Liver (tissue), 9 donors: ENCODE results near the gene TRIM40. TPM values are rescaled to one million over a fixed set of nuclear protein-coding genes. Genes with fewer than 3 reads are reported as not detected.

Experiments
- DNase-seq: peaks from one replicate; pipeline ENCODE4 v3.0.0-alpha.2; 2017; ENCODE audit warnings: low spot score
- H3K27ac ChIP-seq, 2 donors: one replicate each; pipeline ENCODE4 v1.7.0; 2013; ENCODE audit warnings: inconsistent platforms in 2 of 2, low read length in 2 of 2, control low read depth in 1 of 2, low read depth in 1 of 2, mild to moderate bottlenecking in 1 of 2
- H3K27me3 ChIP-seq, 4 donors: one replicate each; pipeline versions ENCODE4 v1.6.1 to v1.7.0; 2013; ENCODE audit warnings: low read length in 3 of 4, inconsistent platforms in 1 of 4, mild to moderate bottlenecking in 1 of 4, moderate library complexity in 1 of 4; ENCODE audit not compliant: control insufficient read depth in 4 of 4, insufficient read depth in 4 of 4
- H3K36me3 ChIP-seq, 4 donors: one replicate each; pipeline versions ENCODE4 v1.6.1 to v1.7.0; 2013; ENCODE audit warnings: low read length in 3 of 4, mild to moderate bottlenecking in 3 of 4, low read depth in 1 of 4, moderate library complexity in 1 of 4; ENCODE audit not compliant: control insufficient read depth in 4 of 4, insufficient read depth in 3 of 4
- H3K4me1 ChIP-seq, 4 donors: one replicate each; pipeline versions ENCODE4 v1.6.1 to v1.7.0; 2013; ENCODE audit warnings: low read length in 3 of 4, mild to moderate bottlenecking in 3 of 4, moderate library complexity in 1 of 4; ENCODE audit not compliant: control insufficient read depth in 4 of 4, insufficient read depth in 4 of 4
- H3K4me3 ChIP-seq, 3 donors: one replicate each; pipeline versions ENCODE4 v1.6.1 to v1.7.0; 2013; ENCODE audit warnings: low read length in 3 of 3, control low read depth in 1 of 3, low read depth in 1 of 3, mild to moderate bottlenecking in 1 of 3
- H3K9ac ChIP-seq, 2 donors: one replicate each; pipeline ENCODE4 v1.7.0; 2013; ENCODE audit warnings: low read length in 2 of 2, mild to moderate bottlenecking in 2 of 2, moderate library complexity in 2 of 2, control low read depth in 1 of 2, low read depth in 1 of 2
- H3K9me3 ChIP-seq, 4 donors: one replicate each; pipeline versions ENCODE4 v1.6.1 to v1.7.0; 2013; ENCODE audit warnings: low read length in 3 of 4; ENCODE audit not compliant: control insufficient read depth in 4 of 4
- EGR1 ChIP-seq, 2 donors: IDR thresholded peaks; 2 replicates each; pipeline ENCODE4 v1.6.1; 2016 to 2018; ENCODE audit warnings: antibody characterized with exemption in 2 of 2, low read depth in 2 of 2
- FOXA1 ChIP-seq: IDR thresholded peaks from 2 replicates; pipeline ENCODE4 v1.6.1; 2016; ENCODE audit warnings: antibody characterized with exemption
- HNF4A ChIP-seq, 2 donors: conservative IDR thresholded peaks; 2 replicates each; pipeline ENCODE4 v1.6.1; 2016; ENCODE audit warnings: antibody characterized with exemption in 2 of 2, mild to moderate bottlenecking in 2 of 2
- HNF4G ChIP-seq: IDR thresholded peaks from 2 replicates; pipeline ENCODE4 v1.6.1; 2016; ENCODE audit warnings: antibody characterized with exemption
- NR2F2 ChIP-seq: IDR thresholded peaks from 2 replicates; pipeline ENCODE4 v1.6.1; 2016; ENCODE audit warnings: antibody characterized with exemption
- REST ChIP-seq: IDR thresholded peaks from 2 replicates; pipeline ENCODE4 v1.6.1; 2016; ENCODE audit warnings: antibody characterized with exemption, mild to moderate bottlenecking
- SP1 ChIP-seq: IDR thresholded peaks from 2 replicates; pipeline ENCODE4 v1.6.1; 2018; ENCODE audit warnings: antibody characterized with exemption, mild to moderate bottlenecking
- YY1 ChIP-seq: IDR thresholded peaks from 2 replicates; pipeline ENCODE4 v1.6.1; 2016; ENCODE audit warnings: antibody characterized with exemption, mild to moderate bottlenecking
- WGBS: extraction: QIAGEN DNeasy Blood & Tissue Kit; methylation state at CpG from one replicate; pipeline ENCODE4 v1.1.7; 2013; 5-methylcytosine and 5-hydroxymethylcytosine counted together
- polyA plus RNA-seq, 2 donors: library from polyadenylated mRNA; stranded (reverse) in 1 of 2; unstranded in 1 of 2; fragments of 200-250 nt in 1 of 2; fragments of >200 nt in 1 of 2; fragmentation: Nextera tagmentation in 1 of 2; extraction: Ambion mirVana in 1 of 2; gene quantifications; one replicate each; pipeline versions ENCODE4 v1.2.1 to v1.2.3, GENCODE V29; 2013 to 2015
- total RNA-seq, 2 donors: library from RNA; depleted of rRNA; stranded (reverse); fragments of >200 nt; gene quantifications; one replicate each; pipeline ENCODE4 v1.2.3, GENCODE V29; 2014
- donor health status: healthy.
- donor health status: healthy.
- donor health status: healthy.
- donor health status: healthy.
- donor health status: healthy.

Gene TRIM40
- total and polyA plus RNA-seq, 4 donors, result 0.51 TPM; not detected in 3

GRCh38 chr6:30151580-30151979 is 15.6 kb downstream of the TRIM40 start:
- no peak overlapping the region for H3K4me3 ChIP-seq
- no peaks in the 10 kb centered on the region for H3K36me3 ChIP-seq
- no peak for DNase-seq
- H3K27ac ChIP-seq, result no peak overlapping the region
- WGBS, result 72% methylated on average over 3 of the region's 3 CpGs
- no peaks in the 10 kb centered on the region for H3K9me3 ChIP-seq
- peaks cover 0 to 20% (median 10%) of the 10 kb centered on the region in 4 donors for H3K4me1 ChIP-seq
- no peak for TF ChIP-seq REST
- H3K27me3 ChIP-seq, result no peaks in the 10 kb centered on the region
- H3K9ac ChIP-seq, result no peak overlapping the region

- WGBS, result 50% methylated on average over 4 of the region's 4 CpGs
- H3K9me3 ChIP-seq, result no peaks in the 10 kb centered on the region
- H3K27ac ChIP-seq, result no peak overlapping the region
Observed at GRCh38 chr6:30152016-30152673, 16.2 kb downstream of the TRIM40 start.

GRCh38 chr6:30152910-30153610 is 17.1 kb downstream of the TRIM40 start:
- H3K27me3 ChIP-seq, result no peaks in the 10 kb centered on the region
- no peak for DNase-seq
- H3K9me3 ChIP-seq, result no peaks in the 10 kb centered on the region
- WGBS, result 85% methylated on average over 3 of the region's 3 CpGs
- H3K9ac ChIP-seq, result no peak overlapping the region
- TF ChIP-seq SP1, result no peak
- TF ChIP-seq EGR1 (IDR thresholded peaks at IDR 0.05; ENCODE audit: low read depth in 2 of 2), result no peak
- no peak for TF ChIP-seq REST
- no peak for TF ChIP-seq HNF4G
- no peak for TF ChIP-seq YY1
- TF ChIP-seq NR2F2, result no peak
- no peak for TF ChIP-seq FOXA1
- no peak overlapping the region for H3K4me3 ChIP-seq
- no peaks in the 10 kb centered on the region for H3K36me3 ChIP-seq
- H3K27ac ChIP-seq, result no peak overlapping the region
- peaks cover 0 to 23% (median 10%) of the 10 kb centered on the region in 4 donors for H3K4me1 ChIP-seq

More at GRCh38 chr6:30152016-30152673, 16.2 kb downstream of the TRIM40 start:
- Histone ChIP-seq H3K36me3 (no peaks in the 10 kb centered on the region), H3K4me3 (no peak overlapping the region), H3K27me3 (no peaks in the 10 kb centered on the region), H3K9ac (no peak overlapping the region), H3K4me1 (peaks cover 0 to 23% (median 10%) of the 10 kb centered on the region in 4 donors)
- no peak for DNase-seq
- TF ChIP-seq YY1, result no peak
- TF ChIP-seq SP1, result no peak
- no peak for TF ChIP-seq HNF4A (conservative IDR thresholded peaks at IDR 0.05)
